ENCODE measurements around the gene NFIA. TPM values are rescaled to one million over a fixed set of nuclear protein-coding genes. Genes with fewer than 3 reads are reported as not detected.

The NFIA gene
- total RNA-seq, 1 donor from 2014 or later = 16.2 TPM

- no peak for TF ChIP-seq CTCF (IDR thresholded peaks at IDR 0.05; ENCODE audit: unreplicated experiment)
- Mint-ChIP-seq H3K27me3 (ENCODE audit: unreplicated experiment) (peaks cover 3% of the 10 kb centered on the region), H3K4me3 (ENCODE audit: unreplicated experiment) (no peak overlapping the region), H3K9me3 (ENCODE audit: unreplicated experiment) (no peaks in the 10 kb centered on the region), H3K27ac (ENCODE audit: unreplicated experiment) (no peak overlapping the region), H3K4me1 (ENCODE audit: unreplicated experiment) (peaks cover 2% of the 10 kb centered on the region), H3K36me3 (ENCODE audit: low read depth, unreplicated experiment) (no peaks in the 10 kb centered on the region)
- DNase-seq (ENCODE audit: low spot score) = no peak
These were observed 392.6 kb downstream of the NFIA start for GRCh38 chr1:61474963-61475362.

GRCh38 chr1:61477301-61477700 lies 394.9 kb downstream of the NFIA start:
- Mint-ChIP-seq H3K9me3 (ENCODE audit: unreplicated experiment) (no peaks in the 10 kb centered on the region), H3K4me1 (ENCODE audit: unreplicated experiment) (peaks cover 2% of the 10 kb centered on the region), H3K36me3 (ENCODE audit: low read depth, unreplicated experiment) (no peaks in the 10 kb centered on the region), H3K27me3 (ENCODE audit: unreplicated experiment) (peaks cover 3% of the 10 kb centered on the region), H3K27ac (ENCODE audit: unreplicated experiment) (no peak overlapping the region), H3K4me3 (ENCODE audit: unreplicated experiment) (no peak overlapping the region)
- TF ChIP-seq CTCF (IDR thresholded peaks at IDR 0.05; ENCODE audit: unreplicated experiment) = no peak
- no peak for DNase-seq (ENCODE audit: low spot score)

- Mint-ChIP-seq H3K36me3 (ENCODE audit: low read depth, unreplicated experiment) (no peaks in the 10 kb centered on the region), H3K4me3 (ENCODE audit: unreplicated experiment) (no peak overlapping the region), H3K27me3 (ENCODE audit: unreplicated experiment) (peaks cover 3% of the 10 kb centered on the region), H3K9me3 (ENCODE audit: unreplicated experiment) (no peaks in the 10 kb centered on the region), H3K27ac (ENCODE audit: unreplicated experiment) (no peak overlapping the region), H3K4me1 (ENCODE audit: unreplicated experiment) (no peaks in the 10 kb centered on the region)
- no peak for DNase-seq (ENCODE audit: low spot score)
- TF ChIP-seq CTCF (IDR thresholded peaks at IDR 0.05; ENCODE audit: unreplicated experiment) = no peak
These were observed 398.0 kb downstream of the NFIA start for GRCh38 chr1:61480273-61480935.

- H3K36me3 Mint-ChIP-seq (ENCODE audit: low read depth, unreplicated experiment) = no peaks in the 10 kb centered on the region
- H3K4me1 Mint-ChIP-seq (ENCODE audit: unreplicated experiment) = no peaks in the 10 kb centered on the region
- H3K27me3 Mint-ChIP-seq (ENCODE audit: unreplicated experiment) = peaks cover 3% of the 10 kb centered on the region
- no peak overlapping the region for H3K4me3 Mint-ChIP-seq (ENCODE audit: unreplicated experiment)
- TF ChIP-seq CTCF (IDR thresholded peaks at IDR 0.05; ENCODE audit: unreplicated experiment) = no peak
- no peak for DNase-seq (ENCODE audit: low spot score)
- no peak overlapping the region for H3K27ac Mint-ChIP-seq (ENCODE audit: unreplicated experiment)
- H3K9me3 Mint-ChIP-seq (ENCODE audit: unreplicated experiment) = no peaks in the 10 kb centered on the region
These were observed 399.0 kb downstream of the NFIA start for GRCh38 chr1:61481315-61481715.

- H3K4me3 Mint-ChIP-seq (ENCODE audit: unreplicated experiment) = no peak overlapping the region
- DNase-seq (ENCODE audit: low spot score) = no peak
- H3K36me3 Mint-ChIP-seq (ENCODE audit: low read depth, unreplicated experiment) = no peaks in the 10 kb centered on the region
- H3K4me1 Mint-ChIP-seq (ENCODE audit: unreplicated experiment) = no peaks in the 10 kb centered on the region
- TF ChIP-seq CTCF (IDR thresholded peaks at IDR 0.05; ENCODE audit: unreplicated experiment) = no peak
- no peaks in the 10 kb centered on the region for H3K9me3 Mint-ChIP-seq (ENCODE audit: unreplicated experiment)
- H3K27ac Mint-ChIP-seq (ENCODE audit: unreplicated experiment) = no peak overlapping the region
- peaks cover 3% of the 10 kb centered on the region for H3K27me3 Mint-ChIP-seq (ENCODE audit: unreplicated experiment)
These were observed 399.9 kb downstream of the NFIA start for GRCh38 chr1:61482170-61482734.

Data from endothelial cell (in vitro differentiated cells).